Activated T-cell treated with anti-CD3 and anti-CD28 coated beads, Interleukin-2, amount 50 U/mL, for 4 hours (primary cell): ENCODE data around the gene SLC44A5. TPM values are rescaled to one million over a fixed set of nuclear protein-coding genes. Genes with fewer than 3 reads are reported as not detected.
"Not testable (repeated sequence)": the region's sequence is repeated elsewhere in the genome, so short reads cannot be mapped to it uniquely, and the experiment has no call there.

Source experiments
- ATAC-seq, 2 donors: fragments of 200-7000 bp; cut with Tn5 transposase; one replicate each; pipeline ENCODE4 v1.10.0; 2021
- DNase-seq: peaks from one replicate; pipeline ENCODE4 v3.0.0-alpha.2; 2020
- H3K27me3 Mint-ChIP-seq: one replicate; pipeline ENCODE4 v1.8.0; 2021; ENCODE audit warnings: low read depth, mixed read lengths
- H3K36me3 Mint-ChIP-seq: one replicate; pipeline ENCODE4 v1.8.0; 2022; ENCODE audit warnings: mixed read lengths; ENCODE audit not compliant: insufficient read depth
- H3K4me1 Mint-ChIP-seq: one replicate; pipeline ENCODE4 v1.8.0; 2021; ENCODE audit warnings: low read depth, mixed read lengths
- H3K4me3 Mint-ChIP-seq: one replicate; pipeline ENCODE4 v1.8.0; 2021; ENCODE audit warnings: mild to moderate bottlenecking, moderate library complexity, mixed read lengths
- H3K9me3 Mint-ChIP-seq: one replicate; pipeline ENCODE4 v1.8.0; 2021; ENCODE audit warnings: mixed read lengths
- total RNA-seq, 3 donors: library from RNA; stranded (reverse); gene quantifications; one replicate each; pipeline ENCODE4 v1.2.1, GENCODE V29; 2021

Gene SLC44A5
- total RNA-seq, 3 donors from 2014 or later, result 0.16 TPM; not detected in 2

DNA sequence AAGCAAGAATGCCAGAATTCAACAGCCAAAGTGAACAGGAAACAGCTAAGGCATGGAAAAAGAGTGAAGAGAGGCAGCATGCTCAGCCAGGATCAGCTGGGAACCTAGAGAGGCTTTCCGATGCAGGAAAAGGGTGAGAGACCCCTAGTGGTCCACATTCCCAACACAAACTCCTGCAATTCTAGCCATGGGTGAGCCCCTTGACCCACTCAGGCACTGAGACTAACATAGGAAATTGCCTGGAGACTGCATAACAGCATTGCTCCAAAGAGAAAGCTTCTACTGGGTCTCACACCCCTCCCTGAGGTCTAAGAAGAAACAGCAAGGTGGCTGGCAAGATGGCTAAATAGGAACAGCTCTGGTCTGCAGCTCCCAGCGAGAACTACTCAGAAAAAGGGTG lies 353.5 kb downstream of the SLC44A5 start:
- no peak overlapping the region for H3K4me3 Mint-ChIP-seq
- no peaks in the 10 kb centered on the region for H3K9me3 Mint-ChIP-seq
- DNase-seq, result no peak
- H3K4me1 Mint-ChIP-seq, result no peaks in the 10 kb centered on the region
- no peaks in the 10 kb centered on the region for H3K27me3 Mint-ChIP-seq
- no peak for ATAC-seq
- no peaks in the 10 kb centered on the region for H3K36me3 Mint-ChIP-seq

DNA sequence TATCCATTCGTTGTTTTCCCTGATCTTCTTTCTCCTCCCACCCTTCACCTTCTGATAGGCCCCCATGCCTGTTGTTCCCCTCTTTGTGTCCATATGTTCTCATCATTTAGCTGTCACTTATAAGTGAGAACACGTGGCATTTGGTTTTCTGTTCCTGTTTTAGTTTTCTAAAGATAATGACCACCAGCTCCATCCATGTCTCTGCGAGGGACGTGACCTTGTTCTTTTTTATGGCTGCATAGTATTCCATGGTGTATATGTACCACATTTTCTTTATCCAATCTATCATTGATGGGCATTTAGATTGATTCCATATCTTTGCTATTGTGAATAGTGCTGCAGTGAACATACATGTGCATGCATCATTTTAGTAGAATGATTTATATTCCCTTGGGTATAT lies 360.8 kb downstream of the SLC44A5 start:
- H3K36me3 Mint-ChIP-seq, H3K27me3 Mint-ChIP-seq, ATAC-seq, H3K9me3 Mint-ChIP-seq, H3K4me3 Mint-ChIP-seq, H3K4me1 Mint-ChIP-seq, DNase-seq: not testable (repeated sequence)

DNA sequence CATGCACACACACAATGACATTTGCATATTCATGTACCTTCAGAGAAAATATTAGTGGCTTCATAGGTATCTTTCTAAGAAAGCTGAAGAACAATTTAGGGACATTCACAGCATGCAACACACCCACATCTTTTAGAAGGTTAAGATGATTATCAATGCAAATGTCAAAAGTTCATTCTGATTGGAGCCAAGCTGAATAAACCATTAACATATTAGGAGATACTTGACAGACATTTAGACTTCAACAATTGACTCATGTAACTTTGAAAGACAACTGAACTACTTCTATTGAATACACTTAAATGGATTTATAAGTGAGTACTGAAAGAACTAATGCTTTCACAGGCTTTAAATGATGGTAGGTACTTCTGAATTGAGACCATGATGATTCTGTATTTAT lies 365.7 kb downstream of the SLC44A5 start:
- Mint-ChIP-seq H3K4me3 (no peak overlapping the region), H3K27me3 (no peaks in the 10 kb centered on the region), H3K9me3 (no peaks in the 10 kb centered on the region), H3K36me3 (peaks cover 2% of the 10 kb centered on the region), H3K4me1 (no peaks in the 10 kb centered on the region)
- DNase-seq, result no peak
- ATAC-seq, result no peak

DNA sequence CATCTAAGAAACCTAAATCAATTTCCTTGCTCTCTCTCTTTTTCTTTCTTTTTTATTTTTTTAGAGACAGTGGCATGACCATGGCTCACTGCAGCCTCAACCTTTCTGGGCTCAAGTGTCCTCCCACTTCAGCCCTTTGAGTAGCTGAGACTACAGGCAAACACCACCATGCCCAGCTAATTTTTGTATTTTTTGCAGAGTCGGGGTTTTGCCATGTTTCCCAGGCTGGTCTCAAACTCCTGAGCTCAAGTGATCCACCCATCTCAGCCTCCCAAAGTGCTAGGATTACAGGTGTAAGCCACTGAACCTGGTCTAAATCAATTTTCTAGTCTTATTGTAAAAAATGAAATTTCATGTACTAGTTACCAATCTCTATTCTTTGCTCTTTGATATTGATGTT lies 367.8 kb downstream of the SLC44A5 start:
- Mint-ChIP-seq H3K4me3 (no peak overlapping the region), H3K27me3 (no peaks in the 10 kb centered on the region), H3K9me3 (no peaks in the 10 kb centered on the region), H3K4me1 (no peaks in the 10 kb centered on the region), H3K36me3 (no peaks in the 10 kb centered on the region)
- DNase-seq, result no peak
- no peak for ATAC-seq

DNA sequence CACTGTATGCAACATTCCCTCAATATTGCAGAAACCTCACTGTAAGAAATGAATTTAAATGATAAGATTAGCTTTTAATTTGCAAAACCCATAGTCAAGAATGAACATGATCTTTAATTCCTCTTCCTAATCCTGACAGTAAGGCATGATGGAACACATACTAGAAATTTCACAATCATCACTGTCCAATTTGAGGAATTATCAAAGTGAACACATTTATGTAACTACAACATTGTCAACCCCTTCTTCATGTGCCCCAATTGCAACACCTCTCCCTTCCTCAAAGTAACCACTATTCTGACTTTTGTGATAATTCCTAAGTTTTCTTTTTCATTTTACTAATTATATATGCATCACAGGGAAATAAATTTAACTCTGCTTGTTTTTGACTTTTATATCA lies 373.6 kb downstream of the SLC44A5 start:
- no peak overlapping the region for H3K4me3 Mint-ChIP-seq
- DNase-seq, result no peak
- H3K4me1 Mint-ChIP-seq, result no peaks in the 10 kb centered on the region
- no peak for ATAC-seq
- no peaks in the 10 kb centered on the region for H3K27me3 Mint-ChIP-seq
- no peaks in the 10 kb centered on the region for H3K36me3 Mint-ChIP-seq
- H3K9me3 Mint-ChIP-seq, result no peaks in the 10 kb centered on the region

DNA sequence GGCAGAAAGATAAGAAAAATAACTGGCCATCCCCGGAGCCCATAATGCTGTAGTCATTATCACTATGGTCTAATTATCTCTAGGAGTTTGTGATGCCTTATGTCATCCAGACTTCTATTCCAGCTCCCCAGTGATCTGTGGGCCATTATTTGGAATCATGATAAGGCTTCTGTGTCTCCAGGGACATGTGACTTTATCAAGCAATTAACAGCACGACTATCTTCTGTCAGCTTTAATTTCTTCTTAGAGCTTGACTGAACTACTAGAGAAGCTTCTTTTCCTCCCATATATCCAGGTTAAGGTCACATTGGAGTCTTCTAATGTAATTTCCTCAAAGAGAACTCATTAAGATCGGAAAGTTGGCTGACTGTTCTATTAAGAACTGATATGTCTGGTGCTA lies 376.4 kb downstream of the SLC44A5 start:
- Mint-ChIP-seq H3K9me3 (no peaks in the 10 kb centered on the region), H3K4me3 (no peak overlapping the region), H3K27me3 (no peaks in the 10 kb centered on the region), H3K36me3 (no peaks in the 10 kb centered on the region), H3K4me1 (no peaks in the 10 kb centered on the region)
- DNase-seq, result no peak
- no peak for ATAC-seq

DNA sequence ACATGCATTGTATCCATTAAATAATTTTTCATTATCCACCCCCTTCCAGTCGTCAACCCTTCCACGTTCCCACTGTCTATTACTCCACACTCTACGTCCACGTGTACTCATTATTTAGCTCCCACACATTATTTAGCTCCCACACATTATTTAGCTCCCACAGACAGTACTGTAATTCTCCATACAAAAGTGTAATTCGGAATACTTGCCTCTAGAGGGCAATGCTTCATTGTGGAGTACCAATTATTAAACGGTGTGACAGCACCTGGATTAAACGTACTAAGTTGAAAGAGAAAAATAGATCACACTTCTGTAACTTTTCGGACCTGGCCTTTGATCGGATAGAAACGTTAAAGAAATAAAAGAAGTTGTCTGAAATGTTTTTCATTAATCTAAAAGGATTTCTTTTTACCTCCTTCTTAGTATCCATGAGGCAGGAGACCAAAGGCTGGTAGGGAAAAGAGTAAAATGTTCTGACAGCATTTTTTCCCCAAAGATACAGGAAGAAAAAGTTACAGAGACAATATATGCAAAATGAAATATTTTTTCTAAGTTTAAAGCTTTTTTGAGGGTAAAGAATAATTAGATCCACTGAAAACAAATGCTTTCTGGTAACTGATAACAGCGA lies 377.5 kb downstream of the SLC44A5 start:
- Mint-ChIP-seq H3K27me3 (no peaks in the 10 kb centered on the region), H3K4me3 (no peak overlapping the region), H3K4me1 (no peaks in the 10 kb centered on the region), H3K9me3 (no peaks in the 10 kb centered on the region), H3K36me3 (no peaks in the 10 kb centered on the region)
- DNase-seq (no peak), ATAC-seq (no peak)

DNA sequence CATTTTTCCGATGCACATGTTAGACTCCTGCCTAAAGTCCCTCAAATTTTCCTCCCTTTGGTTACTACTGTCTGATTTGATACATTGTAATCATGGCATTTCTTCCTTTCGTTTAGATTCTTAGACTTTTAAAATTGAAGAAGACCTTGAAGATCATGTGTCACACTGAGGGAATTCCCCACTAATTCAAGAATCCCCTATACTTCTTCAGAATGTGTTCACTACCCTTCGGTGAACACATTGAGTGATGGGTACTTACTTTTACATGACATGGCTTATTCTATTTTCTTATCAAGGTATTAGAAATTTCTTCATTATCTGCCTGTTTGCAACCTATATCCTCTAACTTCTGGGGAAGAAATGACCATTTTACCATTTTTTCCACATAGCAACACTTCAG lies 390.8 kb downstream of the SLC44A5 start:
- no peak for ATAC-seq
- Mint-ChIP-seq H3K27me3 (no peaks in the 10 kb centered on the region), H3K36me3 (no peaks in the 10 kb centered on the region), H3K4me3 (no peak overlapping the region), H3K4me1 (no peaks in the 10 kb centered on the region), H3K9me3 (no peaks in the 10 kb centered on the region)
- DNase-seq, result no peak

DNA sequence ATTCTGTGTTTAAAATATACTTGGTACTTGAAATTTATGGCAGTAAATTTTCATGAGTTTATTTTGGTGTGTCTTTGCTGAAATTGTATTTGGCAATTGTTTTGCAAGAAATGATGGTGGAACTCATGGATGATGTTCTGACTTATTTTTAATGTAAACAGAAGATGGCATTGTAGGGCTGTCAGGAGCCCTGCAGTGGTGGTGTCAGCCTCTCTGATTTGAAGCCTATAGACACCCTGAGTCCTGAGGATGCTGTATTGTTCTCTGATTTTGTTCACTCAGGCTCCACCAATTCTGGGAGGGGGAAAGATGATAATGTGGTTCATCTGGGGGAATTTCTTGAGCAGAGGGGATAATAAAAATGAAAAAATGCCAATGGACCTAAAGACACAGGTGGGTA lies 396.9 kb downstream of the SLC44A5 start:
- no peaks in the 10 kb centered on the region for H3K36me3 Mint-ChIP-seq
- H3K4me1 Mint-ChIP-seq, result no peaks in the 10 kb centered on the region
- DNase-seq (no peak), ATAC-seq (no peak)
- no peaks in the 10 kb centered on the region for H3K9me3 Mint-ChIP-seq
- H3K27me3 Mint-ChIP-seq, result no peaks in the 10 kb centered on the region
- H3K4me3 Mint-ChIP-seq, result no peak overlapping the region

DNA sequence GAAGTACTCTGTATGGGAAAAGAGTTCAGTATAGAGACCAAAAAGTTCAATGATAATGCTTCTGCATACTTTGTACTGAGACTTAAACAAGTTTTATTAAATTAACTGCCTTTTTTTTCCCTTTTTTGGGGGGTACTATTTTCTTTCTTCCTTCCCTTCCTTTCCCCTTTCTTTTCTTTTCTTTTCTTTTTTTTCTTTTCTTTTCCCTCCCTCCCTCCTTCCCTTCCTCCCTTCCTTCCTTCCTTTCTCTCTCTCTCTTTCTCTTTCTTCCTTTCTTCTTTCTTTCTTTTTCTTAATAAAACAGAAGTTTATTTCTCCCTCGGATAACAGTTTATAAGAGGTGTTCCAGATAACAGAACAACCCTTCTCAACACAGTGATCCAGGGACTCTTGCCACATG lies 399.3 kb downstream of the SLC44A5 start:
- Mint-ChIP-seq H3K4me3 (no peak overlapping the region), H3K27me3 (no peaks in the 10 kb centered on the region), H3K9me3 (no peaks in the 10 kb centered on the region), H3K4me1 (no peaks in the 10 kb centered on the region), H3K36me3 (no peaks in the 10 kb centered on the region)
- no peak for DNase-seq
- ATAC-seq, result no peak

DNA sequence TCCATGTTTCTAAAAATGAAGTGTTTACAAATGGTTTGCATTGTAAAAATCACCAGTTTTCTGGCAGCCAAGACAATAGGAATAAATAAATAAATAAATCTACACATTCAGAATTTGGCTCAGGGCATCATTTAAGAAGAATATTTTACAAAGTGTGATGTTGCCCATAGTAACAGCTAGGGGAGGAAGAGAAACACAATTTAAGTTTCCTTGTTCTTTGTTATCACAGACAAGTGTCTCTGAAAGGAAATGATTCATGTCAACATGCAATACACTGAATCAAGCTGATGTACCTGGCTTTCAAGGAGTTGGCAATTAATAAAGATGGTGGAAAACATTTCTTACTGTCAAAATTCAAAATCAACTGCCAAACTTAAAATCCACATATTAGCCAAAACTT lies 402.1 kb downstream of the SLC44A5 start:
- Mint-ChIP-seq H3K9me3 (no peaks in the 10 kb centered on the region), H3K4me3 (no peak overlapping the region), H3K4me1 (no peaks in the 10 kb centered on the region), H3K27me3 (no peaks in the 10 kb centered on the region), H3K36me3 (no peaks in the 10 kb centered on the region)
- DNase-seq, result no peak
- ATAC-seq, result no peak

DNA sequence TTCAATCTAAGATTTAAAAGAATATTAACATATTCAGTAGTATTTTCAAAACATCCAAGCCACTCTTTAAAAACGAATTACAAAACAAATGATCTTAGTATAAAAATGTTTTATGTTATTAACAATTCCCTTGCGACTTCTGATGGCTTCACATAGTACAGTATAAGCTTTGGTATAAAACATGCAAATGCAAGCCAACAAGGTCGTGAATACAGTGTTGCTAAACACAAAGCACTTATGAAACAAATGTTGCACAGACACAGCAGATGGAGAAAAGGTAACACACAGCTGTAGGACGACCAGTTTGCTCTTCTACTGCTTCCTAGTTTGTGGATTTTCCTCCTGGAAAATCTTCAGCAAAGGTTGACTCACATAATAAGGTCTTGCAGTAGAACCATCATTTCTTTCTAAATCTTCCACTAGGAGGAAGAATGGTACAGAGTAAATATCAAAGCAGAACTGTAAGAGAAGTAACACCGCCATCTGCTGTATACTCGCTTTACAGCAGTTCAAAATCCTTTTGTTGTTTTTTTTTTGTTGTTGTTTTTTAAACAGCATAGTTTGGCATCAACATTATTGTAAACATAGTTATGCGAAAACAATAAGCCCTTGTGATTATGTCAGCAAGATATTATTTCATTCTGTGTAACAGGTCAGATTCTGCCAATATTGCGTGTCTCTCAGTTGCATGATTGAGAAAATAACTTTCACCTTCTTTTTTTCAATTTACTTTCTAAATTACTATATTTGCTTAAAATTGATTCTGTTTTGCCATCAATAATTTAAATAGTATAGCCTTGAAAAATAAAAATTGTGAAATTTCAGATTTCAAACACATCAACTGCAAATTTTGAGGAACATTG lies 407.3 kb downstream of the SLC44A5 start:
- Mint-ChIP-seq H3K4me1 (no peaks in the 10 kb centered on the region), H3K27me3 (no peaks in the 10 kb centered on the region), H3K4me3 (no peak overlapping the region), H3K9me3 (no peaks in the 10 kb centered on the region), H3K36me3 (no peaks in the 10 kb centered on the region)
- ATAC-seq, result no peak
- DNase-seq, result no peak

DNA sequence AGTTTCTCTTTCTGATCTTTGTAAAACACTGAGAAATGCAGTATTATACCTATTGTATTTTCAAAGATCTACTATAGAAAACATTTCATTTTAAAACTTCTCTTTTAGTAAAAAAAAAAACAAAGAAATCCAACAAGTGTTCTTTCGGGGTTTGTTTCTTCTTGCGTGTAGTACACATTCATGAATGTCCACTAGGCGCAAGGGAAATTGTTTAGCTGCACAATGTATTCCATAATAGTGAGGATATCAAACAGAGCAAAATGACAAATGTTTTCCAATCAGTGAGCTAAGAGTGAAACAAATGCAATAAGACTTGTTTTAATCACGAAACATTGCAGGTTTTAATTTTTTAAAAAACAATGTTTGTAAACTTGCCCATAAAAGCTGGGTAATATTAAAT lies 408.2 kb downstream of the SLC44A5 start:
- H3K4me3 Mint-ChIP-seq, result no peak overlapping the region
- H3K36me3 Mint-ChIP-seq, result no peaks in the 10 kb centered on the region
- no peaks in the 10 kb centered on the region for H3K27me3 Mint-ChIP-seq
- no peaks in the 10 kb centered on the region for H3K9me3 Mint-ChIP-seq
- H3K4me1 Mint-ChIP-seq, result no peaks in the 10 kb centered on the region
- no peak for DNase-seq
- ATAC-seq, result no peak

DNA sequence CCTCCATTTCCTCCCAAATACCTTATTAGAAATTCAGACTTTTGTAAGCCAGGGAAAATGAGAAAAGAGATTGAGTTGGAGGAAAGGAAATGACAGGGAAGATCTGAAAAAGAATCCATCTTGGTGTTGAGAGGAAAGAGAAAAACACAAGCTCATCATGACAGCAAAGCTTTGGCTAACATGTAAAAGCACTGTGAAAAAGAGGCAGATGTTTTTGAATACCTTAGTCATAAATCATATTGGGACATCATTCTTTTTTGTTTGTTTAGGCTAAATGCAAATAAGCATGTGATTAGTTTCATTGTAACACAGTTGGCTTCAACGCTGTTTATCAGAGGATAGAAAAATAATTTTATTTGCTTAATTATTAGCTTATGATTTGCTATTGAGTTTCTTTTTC lies 412.2 kb downstream of the SLC44A5 start:
- no peak overlapping the region for H3K4me3 Mint-ChIP-seq
- ATAC-seq (no peak), DNase-seq (no peak)
- no peaks in the 10 kb centered on the region for H3K4me1 Mint-ChIP-seq
- H3K9me3 Mint-ChIP-seq, result no peaks in the 10 kb centered on the region
- H3K36me3 Mint-ChIP-seq, result no peaks in the 10 kb centered on the region
- H3K27me3 Mint-ChIP-seq, result peaks cover 1% of the 10 kb centered on the region

DNA sequence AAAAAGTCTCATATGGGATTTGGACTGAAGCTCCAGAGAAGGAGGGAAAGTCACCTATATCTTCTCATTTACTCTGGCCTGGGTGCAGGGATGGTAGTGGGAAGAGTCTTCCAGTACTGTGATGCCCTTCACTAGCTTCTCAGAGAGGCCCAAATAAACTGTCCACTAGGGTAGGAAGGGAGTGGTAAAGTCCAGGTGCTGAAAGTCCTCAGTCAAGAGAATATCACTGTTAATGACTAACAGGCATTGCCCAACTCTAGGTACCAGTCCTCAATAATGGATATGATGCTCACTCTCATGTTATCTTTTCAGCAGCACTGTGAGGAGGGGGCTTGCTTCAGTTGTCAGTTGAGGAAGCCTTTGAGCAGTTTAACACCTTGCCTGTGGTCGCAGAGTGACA lies 412.8 kb downstream of the SLC44A5 start:
- Mint-ChIP-seq H3K4me1 (no peaks in the 10 kb centered on the region), H3K36me3 (no peaks in the 10 kb centered on the region), H3K27me3 (peaks cover 1% of the 10 kb centered on the region), H3K4me3 (no peak overlapping the region), H3K9me3 (no peaks in the 10 kb centered on the region)
- no peak for DNase-seq
- ATAC-seq, result no peak
